Activated CD8-positive, alpha-beta memory T cell treated with anti-CD3 and anti-CD28 coated beads, Interleukin-2, amount 10 ng/mL, durations not matched to agents 7 days and 5 days (primary cell): ENCODE measurements around the gene PICALM. TPM values are rescaled to one million over a fixed set of nuclear protein-coding genes. Genes with fewer than 3 reads are reported as not detected.
"Not testable (repeated sequence)": the region's sequence is repeated elsewhere in the genome, so short reads cannot be mapped to it uniquely, and the experiment has no call there.

ENCODE experiments used
- ATAC-seq: fragments of 150-1000 bp; cut with Tn5 transposase; one replicate; pipeline ENCODE4 v1.10.0; 2021; ENCODE audit warnings: moderate library complexity
- CTCF ChIA-PET: fragments of 350-600 bp; sonication (Branson Sonifier 250); formaldehyde crosslinking; loops from one replicate; lab custom pipeline; 2021; ENCODE audit warnings: antibody characterized with exemption; lab: Charles Lee
- DNase-seq: peaks from one replicate; pipeline ENCODE4 v3.0.0-alpha.2; 2020
- H3K27ac Mint-ChIP-seq: one replicate; pipeline ENCODE4 v1.8.0; 2021; ENCODE audit warnings: mild to moderate bottlenecking, mixed read lengths
- H3K27me3 Mint-ChIP-seq: one replicate; pipeline ENCODE4 v1.8.0; 2021; ENCODE audit warnings: mixed read lengths
- H3K36me3 Mint-ChIP-seq: one replicate; pipeline ENCODE4 v1.8.0; 2021; ENCODE audit warnings: mild to moderate bottlenecking, mixed read lengths
- H3K4me1 Mint-ChIP-seq: one replicate; pipeline ENCODE4 v1.8.0; 2021; ENCODE audit warnings: mixed read lengths
- H3K4me3 Mint-ChIP-seq: one replicate; pipeline ENCODE4 v1.8.0; 2021; ENCODE audit warnings: mild to moderate bottlenecking, moderate library complexity, mixed read lengths
- H3K9me3 Mint-ChIP-seq: one replicate; pipeline ENCODE4 v1.8.0; 2022; ENCODE audit warnings: low read depth, mixed read lengths
- total RNA-seq, 2 experiments: library from RNA; stranded (reverse); gene quantifications; one replicate each; pipeline ENCODE4 v1.2.3, GENCODE V29; 2021

The PICALM gene, protein sequence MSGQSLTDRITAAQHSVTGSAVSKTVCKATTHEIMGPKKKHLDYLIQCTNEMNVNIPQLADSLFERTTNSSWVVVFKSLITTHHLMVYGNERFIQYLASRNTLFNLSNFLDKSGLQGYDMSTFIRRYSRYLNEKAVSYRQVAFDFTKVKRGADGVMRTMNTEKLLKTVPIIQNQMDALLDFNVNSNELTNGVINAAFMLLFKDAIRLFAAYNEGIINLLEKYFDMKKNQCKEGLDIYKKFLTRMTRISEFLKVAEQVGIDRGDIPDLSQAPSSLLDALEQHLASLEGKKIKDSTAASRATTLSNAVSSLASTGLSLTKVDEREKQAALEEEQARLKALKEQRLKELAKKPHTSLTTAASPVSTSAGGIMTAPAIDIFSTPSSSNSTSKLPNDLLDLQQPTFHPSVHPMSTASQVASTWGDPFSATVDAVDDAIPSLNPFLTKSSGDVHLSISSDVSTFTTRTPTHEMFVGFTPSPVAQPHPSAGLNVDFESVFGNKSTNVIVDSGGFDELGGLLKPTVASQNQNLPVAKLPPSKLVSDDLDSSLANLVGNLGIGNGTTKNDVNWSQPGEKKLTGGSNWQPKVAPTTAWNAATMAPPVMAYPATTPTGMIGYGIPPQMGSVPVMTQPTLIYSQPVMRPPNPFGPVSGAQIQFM
- total RNA-seq: 100 to 1,000 TPM; 123 to 166 TPM

DNA sequence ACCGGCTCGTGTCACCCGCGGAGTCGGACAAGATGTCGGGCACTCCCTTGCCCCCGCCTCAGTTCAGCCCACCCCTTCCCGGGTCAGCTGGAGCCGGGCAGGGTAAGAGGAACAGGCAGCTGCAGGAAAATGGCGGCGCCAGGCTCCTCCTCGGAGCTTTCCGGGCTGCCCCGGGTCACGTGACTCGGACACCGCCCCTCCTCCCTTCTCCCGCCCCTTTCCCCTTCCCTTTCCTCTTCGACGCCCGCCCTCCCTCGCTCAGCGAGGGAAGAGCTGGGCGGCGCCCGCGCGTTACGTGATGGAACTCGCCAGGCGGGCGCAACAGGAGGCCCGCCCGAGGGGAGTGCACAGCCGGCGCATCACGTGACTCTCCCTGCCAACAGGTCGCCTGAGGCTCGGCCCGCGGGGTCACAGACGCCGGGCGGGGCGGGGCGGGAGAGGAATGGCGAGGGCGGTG, at the start of gene PICALM:
TSS of gene PICALM (minus strand) at position 134 of the 457 bp plus-strand sequence. CDS start 304 bp downstream, outside the sequence.
- H3K27me3 Mint-ChIP-seq: no peaks in the 10 kb centered on the region
- DNase-seq: peak; percentile 99
- peak within 1 kb of the TSS; percentile 100 for H3K4me3 Mint-ChIP-seq
- H3K9me3 Mint-ChIP-seq: no peaks in the 10 kb centered on the region
- CTCF ChIA-PET: interaction anchor here (0.9 to 4.1 kb wide), 14 partner anchors 20 to 149 kb away, joined by 3 to 41 read pairs (median 6); no protein-coding TSS in a partner anchor
- H3K27ac Mint-ChIP-seq: peak within 1 kb of the TSS; percentile 92
- ATAC-seq: peak; percentile 89
- peaks cover 25% of the 10 kb centered on the region for H3K4me1 Mint-ChIP-seq
- peaks cover 21% of the 10 kb centered on the region for H3K36me3 Mint-ChIP-seq

DNA sequence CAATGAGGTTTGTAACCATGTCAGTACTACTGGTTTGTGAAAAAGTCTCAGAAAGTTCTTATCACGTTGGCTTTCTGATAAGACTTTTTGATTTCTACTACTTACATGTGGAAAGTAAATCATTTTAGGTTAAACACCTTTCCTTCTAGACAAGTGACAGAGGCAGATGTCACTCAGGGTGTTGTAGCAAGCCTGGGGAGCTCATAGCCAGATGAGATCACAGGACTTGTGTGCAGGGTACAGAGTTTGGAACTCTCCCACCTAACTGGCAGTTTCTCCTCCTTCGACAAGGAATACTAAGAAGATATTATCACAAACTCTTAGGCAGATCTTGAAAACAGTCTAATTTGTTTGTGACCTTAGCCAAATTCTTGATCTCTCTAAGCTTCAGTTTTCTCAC, 49.4 kb upstream of the PICALM start:
- Mint-ChIP-seq H3K36me3 (peaks cover 4% of the 10 kb centered on the region), H3K9me3 (no peaks in the 10 kb centered on the region), H3K4me3 (no peak overlapping the region), H3K27me3 (no peaks in the 10 kb centered on the region), H3K27ac (no peak overlapping the region), H3K4me1 (peaks cover 32% of the 10 kb centered on the region)
- ATAC-seq (no peak), DNase-seq (no peak)
- CTCF ChIA-PET: interaction anchor here (0.7 to 1.0 kb wide), 2 partner anchors 48 to 49 kb away, joined by 3 read pairs; partner anchors contain the start of gene PICALM

DNA sequence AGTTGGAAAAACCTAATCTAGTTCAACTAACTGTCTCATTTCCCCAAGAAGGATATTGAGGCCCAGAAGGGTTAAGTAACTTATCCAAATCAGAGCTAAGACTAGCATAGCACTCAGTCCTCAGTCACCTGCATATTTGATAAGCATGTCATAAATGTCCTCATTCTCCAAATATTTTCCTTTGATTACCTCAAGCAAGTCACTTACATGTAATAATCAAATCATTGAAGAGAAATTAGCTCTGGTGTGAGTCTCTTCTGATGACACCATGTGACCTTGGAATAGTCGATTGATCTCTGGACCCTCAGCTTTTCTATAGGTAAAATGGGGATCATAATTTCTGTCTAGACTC, 48.8 kb upstream of the PICALM start:
- Mint-ChIP-seq H3K27me3 (no peaks in the 10 kb centered on the region), H3K4me3 (no peak overlapping the region), H3K36me3 (peaks cover 2% of the 10 kb centered on the region), H3K9me3 (no peaks in the 10 kb centered on the region), H3K4me1 (peaks cover 32% of the 10 kb centered on the region), H3K27ac (no peak overlapping the region)
- ATAC-seq: no peak
- CTCF ChIA-PET: interaction anchor here (1.1 to 1.2 kb wide), 2 partner anchors 10 to 15 kb away, joined by 3 to 4 read pairs; no protein-coding TSS in a partner anchor
- DNase-seq: no peak

DNA sequence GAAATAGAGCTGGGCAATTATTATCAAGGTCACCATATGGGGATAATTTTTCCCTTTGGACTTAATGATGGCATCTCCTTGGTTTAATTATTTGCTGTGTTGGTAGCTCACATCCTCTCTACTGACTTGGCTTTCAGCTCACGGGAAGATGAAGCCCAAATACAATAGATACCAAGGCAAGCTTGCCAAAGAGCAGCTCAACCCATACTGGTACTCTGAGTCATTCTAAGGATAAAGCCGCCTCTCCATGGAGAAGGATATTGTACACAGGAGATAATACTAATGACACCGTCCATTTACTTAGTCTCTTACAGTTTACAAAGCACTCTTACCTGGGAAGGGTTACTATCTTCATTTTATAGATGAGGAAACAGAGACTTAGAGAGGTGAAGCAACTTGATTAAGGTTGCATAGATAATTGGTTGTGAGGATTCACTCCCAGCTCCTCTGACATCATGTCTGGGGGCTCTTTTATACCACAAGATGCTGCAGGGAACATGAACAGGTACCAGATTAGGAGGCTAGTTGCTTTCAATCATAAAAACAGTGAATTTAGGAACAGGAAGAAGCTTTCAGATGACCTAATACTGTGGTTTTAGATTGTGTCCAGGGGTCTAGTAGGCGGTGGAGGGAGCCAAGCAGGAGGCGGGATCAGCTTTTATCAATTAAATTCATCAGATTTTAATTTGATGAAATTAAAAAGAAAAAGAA, 48.3 kb upstream of the PICALM start:
- ATAC-seq (no peak), DNase-seq (no peak)
- Mint-ChIP-seq H3K27me3 (no peaks in the 10 kb centered on the region), H3K4me1 (peaks cover 32% of the 10 kb centered on the region), H3K27ac (peak overlapping the region; percentile 70), H3K4me3 (no peak overlapping the region), H3K9me3 (no peaks in the 10 kb centered on the region), H3K36me3 (no peaks in the 10 kb centered on the region)
- CTCF ChIA-PET: interaction anchor here (0.7 to 1.4 kb wide), 7 partner anchors 11 to 157 kb away, joined by 3 to 4 read pairs (median 3); no protein-coding TSS in a partner anchor

DNA sequence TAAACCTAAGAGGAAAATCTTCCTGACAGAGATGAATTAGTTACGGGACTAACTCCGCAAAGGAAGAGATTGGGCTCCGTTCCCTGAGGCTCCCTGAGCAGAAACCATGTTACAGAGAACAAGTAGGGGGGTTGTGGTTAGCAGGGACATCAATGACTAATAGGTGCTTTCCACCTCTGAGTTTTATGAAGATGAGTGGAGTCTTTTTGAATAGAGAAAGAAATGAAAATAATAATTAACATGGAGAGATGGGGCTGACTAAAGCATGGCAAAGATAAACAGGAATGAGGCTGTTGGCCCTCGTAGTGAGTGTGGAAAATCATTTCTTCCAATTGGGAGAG, 47.5 kb upstream of the PICALM start:
- H3K36me3 Mint-ChIP-seq: no peaks in the 10 kb centered on the region
- peak; percentile 91 for ATAC-seq
- peak; percentile 61 for DNase-seq
- CTCF ChIA-PET: interaction anchor here (0.9 to 1.4 kb wide), 6 partner anchors 22 to 102 kb away, joined by 3 read pairs; no protein-coding TSS in a partner anchor
- H3K27ac Mint-ChIP-seq: peak overlapping the region; percentile 70
- H3K4me3 Mint-ChIP-seq: peak overlapping the region; percentile 11
- peaks cover 32% of the 10 kb centered on the region for H3K4me1 Mint-ChIP-seq
- no peaks in the 10 kb centered on the region for H3K27me3 Mint-ChIP-seq
- H3K9me3 Mint-ChIP-seq: no peaks in the 10 kb centered on the region

DNA sequence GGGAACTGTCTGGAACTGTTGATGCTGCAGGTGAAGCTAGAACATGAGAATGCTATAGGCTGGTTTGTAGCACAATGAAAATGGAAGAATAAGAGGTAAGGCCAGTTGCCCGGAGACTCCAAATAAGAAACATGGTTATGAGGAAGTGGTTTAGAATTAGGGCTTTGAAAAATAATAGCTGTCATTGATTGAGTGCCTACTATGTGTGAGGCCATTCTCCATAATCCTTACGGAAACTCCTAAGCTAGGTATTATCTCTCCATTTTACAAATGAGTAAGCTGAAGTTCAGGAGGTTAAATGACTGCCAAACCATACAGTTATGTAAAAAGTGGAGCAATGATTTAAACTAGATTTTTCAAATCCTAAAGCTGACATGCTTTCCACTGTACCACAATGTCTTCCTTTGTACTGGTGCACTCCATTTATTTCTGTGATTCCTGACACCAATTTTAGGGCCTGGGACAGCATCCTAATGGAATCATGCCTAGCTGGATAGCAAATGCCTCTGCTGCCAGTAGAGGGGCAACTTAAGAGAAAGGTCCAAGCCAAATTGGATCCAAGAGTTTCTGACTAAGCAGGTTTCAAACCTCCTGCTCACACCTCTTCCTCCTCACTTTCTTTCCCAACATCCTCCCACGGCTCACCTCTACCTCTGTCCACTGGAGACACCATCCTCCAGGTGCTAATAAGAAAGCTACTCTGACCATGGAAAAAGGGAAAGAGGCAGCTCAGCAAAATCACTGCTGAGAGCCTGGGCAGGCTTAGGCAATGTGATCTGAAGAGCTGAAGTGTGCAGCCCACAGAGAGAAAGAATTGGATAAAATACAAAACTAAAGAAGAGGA, 46.9 kb upstream of the PICALM start:
- CTCF ChIA-PET: interaction anchor here (0.9 to 2.9 kb wide), 7 partner anchors 17 to 103 kb away, joined by 3 to 12 read pairs (median 3); no protein-coding TSS in a partner anchor
- H3K9me3 Mint-ChIP-seq: no peaks in the 10 kb centered on the region
- peak overlapping the region; percentile 11 for H3K4me3 Mint-ChIP-seq
- peak overlapping the region; percentile 70 for H3K27ac Mint-ChIP-seq
- DNase-seq (no peak), ATAC-seq (peak; percentile 43)
- H3K4me1 Mint-ChIP-seq: peaks cover 32% of the 10 kb centered on the region
- H3K36me3 Mint-ChIP-seq: no peaks in the 10 kb centered on the region
- H3K27me3 Mint-ChIP-seq: no peaks in the 10 kb centered on the region

DNA sequence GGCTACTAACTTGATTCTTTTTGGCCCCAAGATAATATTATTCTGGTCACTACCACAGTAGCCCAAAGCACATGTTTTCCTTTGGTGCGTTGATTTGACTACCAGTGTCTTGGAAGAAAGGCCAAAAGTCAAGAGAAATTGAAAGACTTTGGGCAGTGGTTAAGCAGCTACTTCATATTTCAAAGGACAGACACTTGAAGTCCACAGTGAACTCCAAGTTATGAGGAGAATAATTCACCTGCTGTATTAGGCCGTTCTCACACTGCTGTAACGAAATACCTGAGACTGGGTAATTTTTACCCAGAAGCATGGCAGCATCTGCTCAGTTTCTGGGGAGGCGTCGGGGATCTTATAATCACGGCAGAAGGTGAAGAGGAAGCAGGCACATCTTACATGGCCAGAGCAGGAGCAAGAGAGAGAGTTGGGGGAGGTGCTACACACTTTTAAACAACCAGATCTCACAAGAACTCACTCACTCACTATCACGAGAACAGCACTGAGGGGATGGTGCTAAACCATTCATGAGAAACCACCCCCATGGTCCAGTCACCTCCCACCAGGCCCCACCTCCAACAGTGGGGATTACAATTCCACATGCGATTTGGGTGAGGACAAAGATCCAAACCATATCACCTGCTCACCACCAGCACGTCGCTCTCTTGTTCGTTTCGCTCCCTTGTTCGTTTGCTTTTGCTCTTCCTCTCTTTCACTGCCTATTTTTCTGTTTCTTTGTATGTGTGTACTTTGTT, 40.2 kb upstream of the PICALM start:
- no peaks in the 10 kb centered on the region for H3K36me3 Mint-ChIP-seq
- H3K27me3 Mint-ChIP-seq: no peaks in the 10 kb centered on the region
- DNase-seq: no peak
- peaks cover 2% of the 10 kb centered on the region for H3K9me3 Mint-ChIP-seq
- no peaks in the 10 kb centered on the region for H3K4me1 Mint-ChIP-seq
- no peak overlapping the region for H3K27ac Mint-ChIP-seq
- no peak overlapping the region for H3K4me3 Mint-ChIP-seq
- CTCF ChIA-PET: no interaction called here
- no peak for ATAC-seq

DNA sequence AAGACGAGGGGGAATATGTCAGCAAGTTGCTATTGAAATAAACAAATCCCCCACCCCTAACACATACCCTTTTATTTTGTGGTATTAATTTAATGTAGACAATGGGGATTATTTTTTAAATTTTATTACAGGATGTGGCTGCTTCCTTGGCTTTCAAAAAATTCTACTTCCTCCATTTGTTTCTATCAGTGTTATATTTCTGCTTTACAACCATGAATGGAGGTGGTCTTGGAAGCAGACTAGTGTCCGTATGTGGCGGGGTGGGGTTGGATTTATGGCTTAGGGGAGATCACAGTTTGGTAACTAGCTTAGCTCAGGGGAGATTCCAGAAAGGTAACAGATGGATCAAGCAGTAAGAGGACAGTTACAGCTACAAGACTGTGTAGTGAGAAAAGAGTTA, 39.3 kb upstream of the PICALM start:
- peaks cover 2% of the 10 kb centered on the region for H3K9me3 Mint-ChIP-seq
- CTCF ChIA-PET: no interaction called here

DNA sequence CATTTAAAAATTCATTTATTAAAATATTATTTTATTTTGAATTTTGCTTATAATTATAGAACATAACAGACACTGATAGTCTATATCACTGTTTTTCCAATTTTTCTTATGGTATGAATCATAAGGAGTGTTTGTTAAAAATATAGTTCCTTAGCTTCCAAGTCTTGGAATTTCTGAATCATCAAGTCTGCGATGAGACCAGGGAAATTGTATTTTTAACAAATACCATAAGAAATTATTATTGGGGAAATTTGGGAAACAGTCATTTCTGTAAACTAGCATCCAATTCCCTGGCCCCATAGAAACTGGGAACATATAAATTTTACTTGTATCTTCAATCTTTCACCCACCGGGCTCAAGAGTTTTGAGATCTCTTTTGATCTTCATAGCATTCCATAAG, 38.0 kb upstream of the PICALM start:
- Mint-ChIP-seq H3K27ac (no peak overlapping the region), H3K4me3 (no peak overlapping the region)

More for the DNA sequence above, 39.3 kb upstream of the PICALM start:
- H3K27ac Mint-ChIP-seq: no peak overlapping the region
- no peaks in the 10 kb centered on the region for H3K36me3 Mint-ChIP-seq
- H3K4me3 Mint-ChIP-seq: no peak overlapping the region
- H3K4me1 Mint-ChIP-seq: no peaks in the 10 kb centered on the region
- no peak for DNase-seq
- no peak for ATAC-seq
- H3K27me3 Mint-ChIP-seq: no peaks in the 10 kb centered on the region

DNA sequence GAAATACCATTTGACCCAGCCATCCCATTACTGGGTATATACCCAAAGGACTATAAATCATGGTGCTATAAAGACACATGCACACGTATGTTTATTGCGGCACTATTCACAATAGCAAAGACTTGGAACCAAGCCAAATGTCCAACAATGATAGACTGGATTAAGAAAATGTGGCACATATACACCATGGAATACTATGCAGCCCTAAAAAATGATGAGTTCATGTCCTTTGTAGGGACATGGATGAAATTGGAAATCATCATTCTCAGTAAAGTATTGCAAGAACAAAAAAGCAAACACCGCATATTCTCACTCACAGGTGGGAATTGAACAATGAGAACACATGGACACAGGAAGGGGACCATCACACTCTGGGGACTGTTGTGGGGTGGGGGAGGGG, 37.1 kb upstream of the PICALM start:
- CTCF ChIA-PET, H3K27me3 Mint-ChIP-seq, H3K36me3 Mint-ChIP-seq, DNase-seq, H3K9me3 Mint-ChIP-seq, ATAC-seq, H3K27ac Mint-ChIP-seq, H3K4me1 Mint-ChIP-seq, H3K4me3 Mint-ChIP-seq: not testable (repeated sequence)

More for the DNA sequence above, 38.0 kb upstream of the PICALM start:
- H3K36me3 Mint-ChIP-seq: no peaks in the 10 kb centered on the region
- peaks cover 2% of the 10 kb centered on the region for H3K9me3 Mint-ChIP-seq
- CTCF ChIA-PET: no interaction called here
- H3K4me1 Mint-ChIP-seq: no peaks in the 10 kb centered on the region
- ATAC-seq (no peak), DNase-seq (no peak)
- no peaks in the 10 kb centered on the region for H3K27me3 Mint-ChIP-seq

DNA sequence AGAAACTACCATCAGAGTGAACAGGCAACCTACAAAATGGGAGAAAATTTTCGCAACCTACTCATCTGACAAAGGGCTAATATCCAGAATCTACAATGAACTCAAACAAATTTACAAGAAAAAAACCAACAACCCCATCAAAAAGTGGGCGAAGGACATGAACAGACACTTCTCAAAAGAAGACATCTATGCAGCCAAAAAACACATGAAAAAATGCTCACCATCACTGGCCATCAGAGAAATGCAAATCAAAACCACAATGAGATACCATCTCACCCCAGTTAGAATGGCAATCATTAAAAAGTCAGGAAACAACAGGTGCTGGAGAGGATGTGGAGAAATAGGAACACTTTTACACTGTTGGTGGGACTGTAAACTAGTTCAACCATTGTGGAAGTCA, 36.7 kb upstream of the PICALM start:
- DNase-seq, H3K27ac Mint-ChIP-seq, H3K27me3 Mint-ChIP-seq, CTCF ChIA-PET, H3K4me1 Mint-ChIP-seq, H3K36me3 Mint-ChIP-seq, H3K9me3 Mint-ChIP-seq, H3K4me3 Mint-ChIP-seq, ATAC-seq: not testable (repeated sequence)

DNA sequence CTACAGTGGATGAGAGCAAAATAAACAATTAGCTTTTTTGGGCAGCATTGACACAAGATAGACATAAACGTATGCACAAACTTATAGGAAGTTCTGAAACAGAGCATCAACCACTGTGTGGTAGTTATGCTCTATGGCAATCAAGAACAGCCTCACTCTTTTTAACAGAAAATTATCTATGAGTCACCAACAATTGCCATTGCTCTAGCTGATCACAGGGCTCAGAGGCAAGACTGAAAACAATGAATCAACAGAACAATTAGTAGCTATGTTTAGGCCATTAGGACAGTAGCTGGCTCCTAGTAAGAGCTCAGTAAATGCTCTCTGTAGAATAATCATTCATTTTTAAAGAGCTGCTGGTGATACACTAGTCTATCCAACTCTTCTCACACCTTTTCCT, 34.9 kb upstream of the PICALM start:
- Mint-ChIP-seq H3K27ac (no peak overlapping the region), H3K4me3 (no peak overlapping the region), H3K9me3 (peaks cover 2% of the 10 kb centered on the region), H3K36me3 (no peaks in the 10 kb centered on the region), H3K4me1 (no peaks in the 10 kb centered on the region), H3K27me3 (no peaks in the 10 kb centered on the region)
- CTCF ChIA-PET: interaction anchor here (0.9 kb wide), 1 partner anchor 90 kb away, joined by 3 read pairs; no protein-coding TSS in a partner anchor
- DNase-seq (no peak), ATAC-seq (no peak)
